ENCODE data around the gene MIOX. TPM values are rescaled to one million over a fixed set of nuclear protein-coding genes. Genes with fewer than 3 reads are reported as not detected.
A peak's percentile ranks its signal among the peaks of the same experiment; 100 is the strongest.

MIOX gene
- total RNA-seq (2014; rRNA removed; shearing (Covaris generic)) = not detected in 2 replicates

DNA sequence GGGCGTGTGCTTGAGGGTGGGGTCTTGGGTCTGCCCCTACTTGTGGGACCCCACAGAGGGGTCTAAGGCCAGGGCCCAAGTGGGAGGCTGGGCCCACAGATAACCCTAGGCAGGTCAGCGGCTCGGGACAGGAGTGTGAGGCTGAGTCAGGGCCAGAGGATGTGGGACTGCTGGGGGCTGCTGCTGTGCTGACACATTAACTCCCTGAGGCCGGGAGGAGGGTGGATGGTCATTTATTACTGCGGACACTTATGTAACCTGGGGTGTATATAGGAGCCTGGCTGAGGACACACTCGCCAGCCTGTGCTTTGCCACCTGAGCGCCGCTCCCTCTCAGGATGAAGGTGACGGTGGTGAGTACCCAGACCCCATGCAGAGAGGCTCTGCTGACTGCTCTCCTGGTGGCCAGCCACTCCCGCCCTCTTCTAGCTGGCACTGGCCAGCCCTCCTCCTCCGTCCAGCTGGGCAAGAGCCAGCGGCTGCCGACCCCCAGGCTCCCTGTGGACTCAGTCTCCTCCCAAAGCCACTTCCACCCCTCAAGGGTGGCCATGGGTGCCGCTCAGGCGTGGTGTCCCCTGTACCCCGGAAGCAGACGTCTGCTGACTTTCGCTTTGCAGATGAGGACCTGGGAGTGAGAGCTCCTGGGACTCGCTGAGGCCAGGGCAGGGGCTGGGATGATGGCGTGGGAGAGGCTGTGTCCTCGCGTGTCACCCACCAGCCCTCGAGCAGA is at the start of gene MIOX:
Gene MIOX (plus strand): TSS at position 299 of the 729 bp plus-strand sequence. CDS start 39 bp downstream, at position 338.
- Histone ChIP-seq H3K4me1 (no peaks in the 10 kb centered on the region), H3K27ac (no peak within 1 kb of the TSS), H3K36me3 (no peaks in the 10 kb centered on the region), H3K9me3 (replicated peaks) (no peaks in the 10 kb centered on the region), H3K27me3 (peaks cover 23% of the 10 kb centered on the region; the same call in 1 of the 2 replicates), H3K4me3 (no peak within 1 kb of the TSS)
- DNase-seq = no peak

DNA sequence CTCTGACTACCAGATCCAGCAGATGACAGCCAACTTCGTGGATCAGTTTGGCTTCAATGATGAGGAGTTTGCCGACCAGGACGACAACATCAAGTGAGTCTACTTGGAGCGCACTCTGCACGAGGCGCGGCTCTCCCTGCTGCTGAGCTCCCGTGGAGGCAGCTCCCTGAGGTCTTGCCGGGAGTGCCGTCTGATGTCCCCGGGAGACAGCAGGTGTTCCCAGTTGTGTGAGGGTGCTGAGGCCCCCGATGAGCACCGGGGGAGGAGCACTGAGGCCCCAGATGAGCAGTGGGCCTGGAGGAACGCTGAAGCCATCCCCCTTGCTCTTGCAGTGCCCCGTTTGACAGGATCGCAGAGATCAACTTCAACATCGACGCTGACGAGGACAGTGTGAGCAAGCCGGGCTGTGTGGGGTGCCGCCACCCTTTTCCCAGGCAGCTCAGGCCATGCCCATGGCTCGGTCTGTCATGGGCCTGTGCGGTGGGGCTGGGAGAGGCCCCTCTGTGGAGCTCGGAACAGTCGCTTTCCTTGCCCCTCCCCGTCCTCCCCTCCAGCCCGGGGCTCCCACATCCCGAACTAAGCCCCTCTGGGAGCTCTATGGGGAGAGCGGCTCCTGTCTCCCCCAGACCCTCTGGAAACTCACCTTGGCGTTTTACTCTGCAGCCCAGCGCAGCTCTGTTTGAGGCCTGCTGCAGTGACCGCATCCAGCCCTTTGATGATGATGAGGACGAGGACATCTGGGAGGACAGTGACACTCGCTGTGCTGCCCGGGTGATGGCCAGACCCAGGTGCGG is 49.0 kb upstream of the MIOX start:
- no peak overlapping the region for H3K27ac ChIP-seq
- peaks cover 3% of the 10 kb centered on the region; the same call in 1 of the 2 replicates for H3K4me1 ChIP-seq
- H3K36me3 ChIP-seq = peaks cover 46% of the 10 kb centered on the region
- no peaks in the 10 kb centered on the region for H3K27me3 ChIP-seq
- H3K9me3 ChIP-seq (replicated peaks) = no peaks in the 10 kb centered on the region
- H3K4me3 ChIP-seq = no peak overlapping the region
- DNase-seq = peak in 1 of 2 experiments; percentile 9

- peaks cover 3% of the 10 kb centered on the region; the same call in 1 of the 2 replicates for H3K4me1 ChIP-seq
- no peaks in the 10 kb centered on the region for H3K27me3 ChIP-seq
- H3K36me3 ChIP-seq = peaks cover 49% of the 10 kb centered on the region
- H3K27ac ChIP-seq = no peak overlapping the region
- H3K4me3 ChIP-seq = no peak overlapping the region
- H3K9me3 ChIP-seq (replicated peaks) = no peaks in the 10 kb centered on the region
- DNase-seq = peak; percentile 50 to 56
These were observed 48.1 kb upstream of the MIOX start for GRCh38 chr22:50438305-50439275.

- H3K4me3 ChIP-seq = no peak overlapping the region
- DNase-seq = no peak
- peaks cover 3% of the 10 kb centered on the region; the same call in 1 of the 2 replicates for H3K4me1 ChIP-seq
- no peaks in the 10 kb centered on the region for H3K9me3 ChIP-seq (replicated peaks)
- no peaks in the 10 kb centered on the region for H3K27me3 ChIP-seq
- peaks cover 53% of the 10 kb centered on the region for H3K36me3 ChIP-seq
- no peak overlapping the region for H3K27ac ChIP-seq
These were observed 47.3 kb upstream of the MIOX start for GRCh38 chr22:50439314-50439870.

DNA sequence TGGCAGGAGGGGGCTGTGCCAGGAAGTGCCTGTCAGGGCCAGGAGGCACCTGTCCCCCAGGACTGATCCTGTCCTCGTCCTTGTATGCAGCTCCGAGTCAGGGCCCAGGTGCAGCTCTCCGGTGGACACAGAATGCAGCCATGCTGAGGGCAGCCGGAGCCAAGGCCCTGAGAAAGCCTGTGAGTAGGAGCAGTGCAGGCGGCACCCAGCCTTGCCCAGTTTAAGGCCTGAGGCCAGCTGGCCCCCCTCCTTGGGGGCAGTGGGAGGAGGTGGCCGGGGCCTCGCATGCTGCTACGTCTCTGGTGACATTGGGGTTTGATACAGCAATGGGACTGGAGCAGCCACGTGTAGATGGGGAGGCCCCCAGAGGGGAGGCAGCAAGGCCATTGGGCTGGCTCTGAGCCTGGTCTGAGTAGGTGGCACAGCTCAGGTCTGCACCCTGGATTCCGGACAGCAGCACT is 46.8 kb upstream of the MIOX start:
- H3K4me3 ChIP-seq = no peak overlapping the region
- H3K4me1 ChIP-seq = peaks cover 3% of the 10 kb centered on the region; the same call in 1 of the 2 replicates
- peaks cover 56% of the 10 kb centered on the region for H3K36me3 ChIP-seq
- no peak overlapping the region for H3K27ac ChIP-seq
- H3K9me3 ChIP-seq (replicated peaks) = no peaks in the 10 kb centered on the region
- no peaks in the 10 kb centered on the region for H3K27me3 ChIP-seq
- DNase-seq = no peak

DNA sequence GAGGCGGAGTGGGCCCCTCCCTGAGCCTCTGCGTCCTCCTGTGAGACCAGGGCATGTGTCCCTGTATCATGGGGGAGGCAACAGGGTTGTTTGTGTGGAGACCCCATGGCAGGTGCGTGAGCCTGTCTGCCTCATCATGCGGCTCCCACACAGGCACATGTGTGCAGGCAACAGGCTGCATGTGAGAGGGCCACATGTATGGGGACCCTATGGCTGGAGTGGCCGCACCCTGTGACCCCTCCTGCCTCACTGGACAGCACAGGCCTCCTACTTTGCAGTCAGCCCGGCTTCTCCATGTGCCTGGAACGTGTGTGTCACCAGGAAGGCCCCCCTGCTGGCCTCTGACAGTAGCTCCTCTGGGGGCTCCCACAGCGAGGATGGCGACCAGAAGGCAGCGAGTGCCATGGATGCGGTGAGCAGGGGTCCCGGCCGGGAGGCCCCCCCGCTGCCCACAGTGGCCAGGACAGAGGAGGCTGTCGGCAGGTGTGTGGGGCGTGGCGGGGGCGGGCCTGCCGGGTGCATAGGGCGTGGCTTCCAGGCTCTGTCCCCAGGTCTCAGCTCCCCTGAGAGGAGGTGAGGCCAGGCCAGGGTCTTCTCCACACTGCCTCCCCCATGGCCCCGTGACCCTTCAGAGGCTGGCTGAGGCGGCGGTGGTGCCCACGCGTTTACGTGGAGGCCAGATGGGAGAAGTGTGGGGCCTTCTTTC is 46.0 kb upstream of the MIOX start:
- H3K4me3 ChIP-seq = no peak overlapping the region
- no peaks in the 10 kb centered on the region for H3K27me3 ChIP-seq
- no peak overlapping the region for H3K27ac ChIP-seq
- no peaks in the 10 kb centered on the region for H3K9me3 ChIP-seq (replicated peaks)
- DNase-seq = no peak
- peaks cover 3% of the 10 kb centered on the region; the same call in 1 of the 2 replicates for H3K4me1 ChIP-seq
- H3K36me3 ChIP-seq = peaks cover 57% of the 10 kb centered on the region

DNA sequence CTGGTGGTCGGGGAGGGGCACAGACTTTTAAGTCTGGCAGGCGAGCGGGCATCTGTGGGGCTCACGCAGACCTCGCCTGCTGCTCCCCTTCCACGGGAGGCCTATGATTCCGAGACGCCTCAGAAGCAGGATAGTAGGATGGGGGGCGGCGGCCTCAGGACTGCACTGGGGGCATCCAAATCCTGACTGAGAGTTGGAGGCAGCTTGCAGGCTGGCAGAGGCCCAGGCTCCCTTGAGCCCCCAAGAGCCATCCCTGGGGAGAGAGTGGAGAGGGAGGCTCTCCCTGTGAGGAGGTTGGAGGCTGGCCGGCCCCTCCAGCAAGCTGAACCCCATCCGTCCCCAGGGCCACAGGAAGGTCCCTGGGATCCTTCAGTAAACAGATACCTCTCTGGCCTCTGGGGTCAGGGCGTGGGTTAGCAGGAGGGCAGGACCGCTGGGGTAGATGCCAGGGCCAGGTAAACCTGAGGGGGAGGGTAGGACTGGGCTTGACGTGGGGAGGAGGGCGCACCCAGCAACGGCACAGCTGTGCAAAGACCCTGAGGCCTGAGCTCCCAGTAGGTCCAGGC is 45.1 kb upstream of the MIOX start:
- no peak overlapping the region for H3K27ac ChIP-seq
- peaks cover 3% of the 10 kb centered on the region; the same call in 1 of the 2 replicates for H3K4me1 ChIP-seq
- DNase-seq = no peak
- no peak overlapping the region for H3K4me3 ChIP-seq
- no peaks in the 10 kb centered on the region for H3K27me3 ChIP-seq
- peaks cover 60% of the 10 kb centered on the region for H3K36me3 ChIP-seq
- no peaks in the 10 kb centered on the region for H3K9me3 ChIP-seq (replicated peaks)

DNA sequence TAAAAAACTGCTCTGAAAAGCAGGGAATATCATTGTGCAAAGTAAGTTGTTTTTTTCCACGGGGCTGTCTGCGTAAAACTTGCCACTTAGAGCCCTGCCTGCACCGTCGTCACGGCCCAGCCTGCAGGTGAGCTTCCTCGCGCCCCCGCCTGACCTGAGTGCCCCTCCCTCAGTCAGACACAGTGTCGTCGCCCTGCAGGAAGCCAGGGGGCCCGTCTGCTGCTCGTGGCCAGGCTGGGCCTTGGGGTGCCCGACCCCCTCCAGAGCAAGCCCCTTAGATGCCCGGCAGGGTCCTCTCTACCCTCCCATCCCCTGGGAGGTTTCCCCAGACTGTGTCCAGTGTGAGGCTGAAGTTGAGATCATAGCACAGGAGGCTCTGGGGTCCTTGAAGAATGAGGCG is 43.5 kb upstream of the MIOX start:
- Histone ChIP-seq H3K9me3 (replicated peaks) (no peaks in the 10 kb centered on the region), H3K4me3 (no peak overlapping the region), H3K4me1 (no peaks in the 10 kb centered on the region; the same call in 1 of the 2 replicates), H3K27me3 (no peaks in the 10 kb centered on the region), H3K27ac (no peak overlapping the region), H3K36me3 (peaks cover 72% of the 10 kb centered on the region)
- DNase-seq = peak in 1 of 2 experiments; percentile 30

GRCh38 chr22:50443801-50444625 is 42.6 kb upstream of the MIOX start:
- Histone ChIP-seq H3K4me1 (no peaks in the 10 kb centered on the region), H3K36me3 (peaks cover 71% of the 10 kb centered on the region), H3K27me3 (no peaks in the 10 kb centered on the region), H3K4me3 (no peak overlapping the region), H3K27ac (no peak overlapping the region), H3K9me3 (replicated peaks) (no peaks in the 10 kb centered on the region)
- no peak for DNase-seq

DNA sequence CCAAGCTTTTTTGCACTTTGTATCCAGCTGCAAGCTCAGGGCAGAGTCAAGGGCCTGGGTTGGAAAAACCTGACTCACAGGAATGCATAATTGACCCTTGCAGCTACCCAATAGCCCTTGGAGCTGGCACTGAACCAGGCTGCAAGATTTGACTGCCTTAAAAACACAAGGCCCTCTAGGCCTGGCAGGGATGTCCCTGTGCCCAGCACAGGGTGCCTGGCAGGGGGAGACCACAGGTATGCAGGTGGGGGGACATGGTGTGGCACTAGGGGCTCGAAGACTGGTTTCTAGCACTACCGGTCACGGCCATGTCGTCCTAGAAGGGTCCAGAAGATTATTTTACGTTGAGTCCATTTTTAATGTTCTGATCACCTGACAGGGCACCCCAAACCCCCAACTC is 42.0 kb upstream of the MIOX start:
- no peak for DNase-seq
- H3K9me3 ChIP-seq (replicated peaks) = no peaks in the 10 kb centered on the region
- H3K36me3 ChIP-seq = peaks cover 65% of the 10 kb centered on the region
- no peak overlapping the region for H3K4me3 ChIP-seq
- no peaks in the 10 kb centered on the region for H3K27me3 ChIP-seq
- H3K4me1 ChIP-seq = no peaks in the 10 kb centered on the region
- H3K27ac ChIP-seq = no peak overlapping the region

- H3K27ac ChIP-seq = no peak overlapping the region
- H3K4me3 ChIP-seq = no peak overlapping the region
- peaks cover 63% of the 10 kb centered on the region for H3K36me3 ChIP-seq
- H3K4me1 ChIP-seq = no peaks in the 10 kb centered on the region
- no peaks in the 10 kb centered on the region for H3K27me3 ChIP-seq
- no peak for DNase-seq
- no peaks in the 10 kb centered on the region for H3K9me3 ChIP-seq (replicated peaks)
These were observed 41.4 kb upstream of the MIOX start for GRCh38 chr22:50445071-50445879.

All from SJCRH30 (cell line).